ENCODE results near the gene PVALB. TPM values are rescaled to one million over a fixed set of nuclear protein-coding genes. Genes with fewer than 3 reads are reported as not detected.
A peak's percentile ranks its signal among the peaks of the same experiment; 100 is the strongest.

PVALB gene
- polyA plus RNA-seq, 2 of the 4 experiments (the other 2 are of a cell fraction) = not detected

- ATAC-seq = peak; percentile 5 to 15; a peak in 3 of 6 replicates
- TF ChIP-seq SMC3 (IDR thresholded peaks at IDR 0.05) = no peak
- TF ChIP-seq RCOR1 (IDR thresholded peaks at IDR 0.05; ENCODE audit: low read depth, low read length) = no peak
- TF ChIP-seq POLR2A (IDR thresholded peaks at IDR 0.05; ENCODE audit: low read length) = no peak
- no peak for TF ChIP-seq MAZ (IDR thresholded peaks at IDR 0.05; ENCODE audit: borderline replicate concordance, low read depth, low read length)
- TF ChIP-seq RFX5 (IDR thresholded peaks at IDR 0.05) = no peak
- Histone ChIP-seq H3K27ac (no peak overlapping the region), H3K4me1 (no peaks in the 10 kb centered on the region), H3K4me2 (peak overlapping the region; percentile 71), H3K4me3 (peak overlapping the region; percentile 8; the same call in 1 of the 3 replicates), H3K9me3 (no peaks in the 10 kb centered on the region)
- FAIRE-seq = no peak
- WGBS (ENCODE audit: missing lambda C conversion rate) = 49% methylated on average over 8 of the region's 8 CpGs
- DNase-seq (ENCODE audit: low read depth in 1 of 2, low spot score in 1 of 2) = no peak
- POLR2A ChIA-PET = no interaction called here
- CTCF ChIA-PET = interaction anchor here (0.5 to 3.7 kb wide), 47 partner anchors 9 to 312 kb away, joined by 3 to 35 read pairs (median 5); partner anchors contain the start of gene CSF2RB
These were observed 39.9 kb upstream of the PVALB start for GRCh38 chr22:36856792-36857135.

GRCh38 chr22:36856121-36856791, 39.4 kb upstream of the PVALB start:
- Histone ChIP-seq H3K4me2 (peak overlapping the region; percentile 71), H3K27ac (no peak overlapping the region), H3K4me3 (peak overlapping the region; percentile 8; the same call in 1 of the 3 replicates), H3K9me3 (no peaks in the 10 kb centered on the region), H3K4me1 (no peaks in the 10 kb centered on the region)
- ChIA-PET CTCF (interaction anchor here (0.5 to 3.7 kb wide), 76 partner anchors 10 to 351 kb away, joined by 3 to 35 read pairs (median 5); partner anchors contain the start of genes CSF2RB, IFT27 and KCTD17), POLR2A (no interaction called here)
- no peak for TF ChIP-seq TFCP2L1 (CRISPR knock-in tag; IDR thresholded peaks at IDR 0.05)
- TF ChIP-seq EHF (CRISPR knock-in tag; IDR thresholded peaks at IDR 0.05) = no peak
- TF ChIP-seq MAZ (IDR thresholded peaks at IDR 0.05; ENCODE audit: borderline replicate concordance, low read depth, low read length) = no peak
- TF ChIP-seq JUNB (IDR thresholded peaks at IDR 0.05) = no peak
- no peak for TF ChIP-seq HEYL (CRISPR knock-in tag; IDR thresholded peaks at IDR 0.05)
- no peak for TF ChIP-seq EHMT2 (IDR thresholded peaks at IDR 0.05; ENCODE audit: low read depth)
- TF ChIP-seq CBX2 (IDR thresholded peaks at IDR 0.05; ENCODE audit: borderline replicate concordance, low read depth) = no peak
- no peak for TF ChIP-seq FOXS1 (CRISPR knock-in tag; IDR thresholded peaks at IDR 0.05)
- no peak for TF ChIP-seq ZNF302 (CRISPR knock-in tag; IDR thresholded peaks at IDR 0.05)
- peak; percentile 68 to 80 for TF ChIP-seq RAD21 (conservative IDR thresholded peaks at IDR 0.05 in 1 of 2, IDR thresholded peaks at IDR 0.05 in 1 of 2)
- peak; percentile 93 for TF ChIP-seq SMC3 (IDR thresholded peaks at IDR 0.05)
- TF ChIP-seq MYC (IDR thresholded peaks at IDR 0.05; ENCODE audit: borderline replicate concordance, low read length) = no peak
- TF ChIP-seq CTCF (IDR thresholded peaks at IDR 0.05) = peak; percentile 99
- no peak for FAIRE-seq
- ATAC-seq = peak; percentile 91 to 96
- DNase-seq (ENCODE audit: low read depth in 1 of 2, low spot score in 1 of 2) = peak; percentile 57 to 79
- 17% methylated on average over 12 of the region's 30 CpGs for WGBS (ENCODE audit: missing lambda C conversion rate)

GRCh38 chr22:36855478-36855877, 38.6 kb upstream of the PVALB start:
- CTCF ChIA-PET = interaction anchor here (0.7 to 3.5 kb wide), 39 partner anchors 10 to 315 kb away, joined by 3 to 35 read pairs (median 5); partner anchors contain the start of gene CSF2RB
- no peak for FAIRE-seq
- Histone ChIP-seq H3K4me3 (no peak overlapping the region), H3K27ac (no peak overlapping the region), H3K9me3 (no peaks in the 10 kb centered on the region), H3K4me1 (no peaks in the 10 kb centered on the region), H3K4me2 (no peak overlapping the region)
- no peak for ATAC-seq
- POLR2A ChIA-PET = no interaction called here
- TF ChIP-seq ELK1 (IDR thresholded peaks at IDR 0.05; ENCODE audit: low read depth, low read length) (no peak), POLR2AphosphoS2 (conservative IDR thresholded peaks at IDR 0.05; ENCODE audit: low read length) (no peak), ESRRA (IDR thresholded peaks at IDR 0.05; ENCODE audit: borderline replicate concordance, low read length) (no peak), EHF (CRISPR knock-in tag; IDR thresholded peaks at IDR 0.05) (no peak), TP53 (CRISPR knock-in tag; IDR thresholded peaks at IDR 0.05) (no peak), NR3C1 (IDR thresholded peaks at IDR 0.05) (no peak), CBX2 (IDR thresholded peaks at IDR 0.05; ENCODE audit: borderline replicate concordance, low read depth) (no peak), SREBF2 (IDR thresholded peaks at IDR 0.05) (no peak), MAX (IDR thresholded peaks at IDR 0.05) (no peak), NFE2L2 (conservative IDR thresholded peaks at IDR 0.05; ENCODE audit: low read length) (no peak), CTCF (IDR thresholded peaks at IDR 0.05) (no peak), EP300 (IDR thresholded peaks at IDR 0.05) (no peak), MAZ (IDR thresholded peaks at IDR 0.05; ENCODE audit: borderline replicate concordance, low read depth, low read length) (no peak), KDM5A (IDR thresholded peaks at IDR 0.05) (no peak), FOXS1 (CRISPR knock-in tag; IDR thresholded peaks at IDR 0.05) (no peak), MYC (IDR thresholded peaks at IDR 0.05; ENCODE audit: borderline replicate concordance, low read length) (no peak)
- 71% methylated on average over 3 of the region's 3 CpGs for WGBS (ENCODE audit: missing lambda C conversion rate)
- DNase-seq (ENCODE audit: low read depth in 1 of 2, low spot score in 1 of 2) = no peak

All from A549 (cell line).